NCI-H82 treated with DMSO at 0.1 percent for 48 hours (cell line): ENCODE data around the gene ARID4B.
A peak's percentile ranks its signal among the peaks of the same experiment; 100 is the strongest.
"Not testable (repeated sequence)": the region's sequence is repeated elsewhere in the genome, so short reads cannot be mapped to it uniquely, and the experiment has no call there.

ENCODE experiments used
- DNase-seq: peaks from one replicate; lab custom pipeline; 2025; ENCODE audit not compliant: unreplicated experiment; lab: John Stamatoyannopoulos, UW

The ARID4B gene

GRCh38 chr1:235270625-235271024 is 57.4 kb downstream of the ARID4B start:
- DNase-seq: no peak

GRCh38 chr1:235269990-235270389 is 58.0 kb downstream of the ARID4B start:
- DNase-seq: not testable (repeated sequence)

- no peak for DNase-seq
These were observed 59.4 kb downstream of the ARID4B start for GRCh38 chr1:235268379-235269125.

GRCh38 chr1:235266967-235267366 is 61.0 kb downstream of the ARID4B start:
- DNase-seq: no peak

- no peak for DNase-seq
These were observed 61.7 kb downstream of the ARID4B start for GRCh38 chr1:235266325-235266724.

GRCh38 chr1:235265900-235266299 is 62.1 kb downstream of the ARID4B start:
- no peak for DNase-seq

GRCh38 chr1:235264327-235264726 is 63.7 kb downstream of the ARID4B start:
- DNase-seq: no peak

GRCh38 chr1:235262539-235262938 is 65.4 kb downstream of the ARID4B start:
- no peak for DNase-seq

- DNase-seq: no peak
These were observed 66.7 kb downstream of the ARID4B start for GRCh38 chr1:235261243-235261642.

- no peak for DNase-seq
These were observed 68.7 kb downstream of the ARID4B start for GRCh38 chr1:235259133-235259778.

GRCh38 chr1:235258068-235258467 is 69.9 kb downstream of the ARID4B start:
- not testable (repeated sequence) for DNase-seq

- DNase-seq: no peak
These were observed 73.3 kb downstream of the ARID4B start for GRCh38 chr1:235254721-235255120.

GRCh38 chr1:235253219-235253962 is 74.6 kb downstream of the ARID4B start:
- DNase-seq: peak; percentile 69

GRCh38 chr1:235250430-235250829 is 77.5 kb downstream of the ARID4B start:
- no peak for DNase-seq

GRCh38 chr1:235246022-235246948 is 81.7 kb downstream of the ARID4B start:
- no peak for DNase-seq

- DNase-seq: no peak
These were observed 82.9 kb downstream of the ARID4B start for GRCh38 chr1:235244974-235245592.

GRCh38 chr1:235240960-235241359 is 87.0 kb downstream of the ARID4B start:
- DNase-seq: no peak

GRCh38 chr1:235239851-235240250 is 88.1 kb downstream of the ARID4B start:
- DNase-seq: no peak

GRCh38 chr1:235238558-235238957 is 89.4 kb downstream of the ARID4B start:
- no peak for DNase-seq

- no peak for DNase-seq
These were observed 91.9 kb downstream of the ARID4B start for GRCh38 chr1:235236128-235236527.
